Astrocyte of the spinal cord (primary cell): ENCODE data around the gene MTUS2.
A peak's percentile ranks its signal among the peaks of the same experiment; 100 is the strongest.

Experiments used
- DNase-seq: peaks from one replicate; pipeline ENCODE4 v3.0.0; 2011; ENCODE audit warnings: low read depth, low spot score
- H3K4me3 ChIP-seq: 2 replicates; pipeline ENCODE4 v1.5.1; 2011; ENCODE audit warnings: low read depth, mild to moderate bottlenecking, low read length, moderate library complexity
- CTCF ChIP-seq: IDR thresholded peaks from 2 replicates; pipeline ENCODE4 v1.5.1; 2012; ENCODE audit warnings: low read depth, mild to moderate bottlenecking, low read length, inconsistent platforms
- in situ Hi-C: cut with HindIII; loops from 2 replicates; pipeline ENCODE4 v1.10.0; 2017; ENCODE audit warnings: low sequenced_read_pairs

The MTUS2 gene

GRCh38 chr13:29499506-29500165, 679.5 kb downstream of the MTUS2 start:
- in situ Hi-C loops, result no loop called here
- DNase-seq, result no peak
- TF ChIP-seq CTCF, result no peak
- no peak overlapping the region for H3K4me3 ChIP-seq

GRCh38 chr13:29500386-29500785, 680.2 kb downstream of the MTUS2 start:
- no peak for TF ChIP-seq CTCF

GRCh38 chr13:29501674-29502073, 681.5 kb downstream of the MTUS2 start:
- in situ Hi-C loops, result no loop called here
- no peak for TF ChIP-seq CTCF
- DNase-seq, result no peak
- no peak overlapping the region for H3K4me3 ChIP-seq

More at GRCh38 chr13:29500386-29500785, 680.2 kb downstream of the MTUS2 start:
- H3K4me3 ChIP-seq, result no peak overlapping the region
- DNase-seq, result no peak
- in situ Hi-C loops, result no loop called here

- H3K4me3 ChIP-seq, result no peak overlapping the region
- in situ Hi-C loops, result no loop called here
- TF ChIP-seq CTCF, result no peak
- no peak for DNase-seq
Measured at GRCh38 chr13:29502391-29503008, 682.4 kb downstream of the MTUS2 start.

GRCh38 chr13:29503041-29503837, 683.1 kb downstream of the MTUS2 start:
- DNase-seq, result peak; percentile 21
- TF ChIP-seq CTCF, result no peak
- in situ Hi-C loops, result no loop called here
- H3K4me3 ChIP-seq, result peak overlapping the region; percentile 3

- TF ChIP-seq CTCF, result no peak
- H3K4me3 ChIP-seq, result no peak overlapping the region
- in situ Hi-C loops, result no loop called here
- DNase-seq, result no peak
Measured at GRCh38 chr13:29504691-29505090, 684.6 kb downstream of the MTUS2 start.
